HL-60 (cell line): ENCODE measurements around the gene GRID2IP.

ENCODE experiments used
- DNase-seq, 2 experiments: peaks; one replicate each; pipeline ENCODE4 v3.0.0-alpha.2; 2010 to 2020; ENCODE audit warnings: low read depth in 1 of 2, low spot score in 1 of 2
- H3K27ac ChIP-seq: fragments of 250-450 bp; sonication (Bioruptor Pico); replicated peaks from 2 replicates; pipeline ENCODE4 v1.5.1; 2020; ENCODE audit warnings: mild to moderate bottlenecking, moderate library complexity
- H3K27me3 ChIP-seq: fragments of 250-450 bp; sonication (Bioruptor Pico); 2 replicates; pipeline ENCODE4 v1.5.1; 2021; ENCODE audit warnings: mild to moderate bottlenecking, moderate library complexity; ENCODE audit not compliant: insufficient read depth, poor library complexity, severe bottlenecking
- H3K4me3 ChIP-seq: replicated peaks from 2 replicates; pipeline ENCODE4 v1.5.1; 2011; ENCODE audit warnings: mild to moderate bottlenecking, control low read depth, low read length; ENCODE audit not compliant: insufficient read depth
- GABPA ChIP-seq: IDR thresholded peaks from 2 replicates; pipeline ENCODE4 v1.6.1; 2012; ENCODE audit warnings: low read depth
- POLR2AphosphoS5 ChIP-seq: IDR thresholded peaks from 2 replicates; pipeline ENCODE4 v1.6.1; 2012; ENCODE audit warnings: low read depth
- SPI1 ChIP-seq: IDR thresholded peaks from 2 replicates; pipeline ENCODE4 v1.6.1; 2012; ENCODE audit warnings: low read depth, mild to moderate bottlenecking, borderline replicate concordance
- TF ChIP-seq, protein P1 (sequence below): IDR thresholded peaks from one replicate; pipeline ENCODE4 v1.5.1; 2011; ENCODE audit warnings: low read length, control low read depth, inconsistent platforms; ENCODE audit not compliant: insufficient read depth
- TF ChIP-seq, protein P2 (sequence below): IDR thresholded peaks from 2 replicates; pipeline ENCODE4 v1.6.1; 2012; ENCODE audit warnings: low read depth; ENCODE audit not compliant: insufficient replicate concordance

GRID2IP gene

DNA sequence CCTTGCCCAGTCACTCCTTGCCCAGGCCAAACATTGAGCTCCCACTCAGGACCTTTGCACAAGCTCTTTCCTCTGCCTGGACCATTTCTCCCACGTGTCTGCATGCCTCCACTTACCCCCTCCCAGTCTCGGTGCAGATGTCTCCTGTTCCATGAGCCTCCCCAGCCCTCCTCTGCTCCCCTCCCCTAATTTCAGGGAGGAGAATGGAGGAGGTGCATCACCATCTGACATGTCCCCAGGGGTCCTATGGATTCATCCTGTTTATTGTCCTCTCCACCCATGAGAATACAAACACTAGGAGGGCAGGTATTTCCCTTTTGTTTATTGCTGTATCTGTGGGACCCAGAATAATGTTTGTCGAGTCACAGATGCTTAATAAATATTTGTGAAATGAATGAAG is 8.6 kb upstream of the GRID2IP start:
- Histone ChIP-seq H3K27ac (no peak overlapping the region), H3K4me3 (no peak overlapping the region), H3K27me3 (no peaks in the 10 kb centered on the region)
- DNase-seq = no peak
- TF ChIP-seq, protein P1, sequence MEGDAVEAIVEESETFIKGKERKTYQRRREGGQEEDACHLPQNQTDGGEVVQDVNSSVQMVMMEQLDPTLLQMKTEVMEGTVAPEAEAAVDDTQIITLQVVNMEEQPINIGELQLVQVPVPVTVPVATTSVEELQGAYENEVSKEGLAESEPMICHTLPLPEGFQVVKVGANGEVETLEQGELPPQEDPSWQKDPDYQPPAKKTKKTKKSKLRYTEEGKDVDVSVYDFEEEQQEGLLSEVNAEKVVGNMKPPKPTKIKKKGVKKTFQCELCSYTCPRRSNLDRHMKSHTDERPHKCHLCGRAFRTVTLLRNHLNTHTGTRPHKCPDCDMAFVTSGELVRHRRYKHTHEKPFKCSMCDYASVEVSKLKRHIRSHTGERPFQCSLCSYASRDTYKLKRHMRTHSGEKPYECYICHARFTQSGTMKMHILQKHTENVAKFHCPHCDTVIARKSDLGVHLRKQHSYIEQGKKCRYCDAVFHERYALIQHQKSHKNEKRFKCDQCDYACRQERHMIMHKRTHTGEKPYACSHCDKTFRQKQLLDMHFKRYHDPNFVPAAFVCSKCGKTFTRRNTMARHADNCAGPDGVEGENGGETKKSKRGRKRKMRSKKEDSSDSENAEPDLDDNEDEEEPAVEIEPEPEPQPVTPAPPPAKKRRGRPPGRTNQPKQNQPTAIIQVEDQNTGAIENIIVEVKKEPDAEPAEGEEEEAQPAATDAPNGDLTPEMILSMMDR = no peak

GRCh38 chr7:6558837-6559236 is 7.6 kb upstream of the GRID2IP start:
- no peak for TF ChIP-seq GABPA
- TF ChIP-seq, protein P1 = peak; percentile 18
- TF ChIP-seq, protein P2, sequence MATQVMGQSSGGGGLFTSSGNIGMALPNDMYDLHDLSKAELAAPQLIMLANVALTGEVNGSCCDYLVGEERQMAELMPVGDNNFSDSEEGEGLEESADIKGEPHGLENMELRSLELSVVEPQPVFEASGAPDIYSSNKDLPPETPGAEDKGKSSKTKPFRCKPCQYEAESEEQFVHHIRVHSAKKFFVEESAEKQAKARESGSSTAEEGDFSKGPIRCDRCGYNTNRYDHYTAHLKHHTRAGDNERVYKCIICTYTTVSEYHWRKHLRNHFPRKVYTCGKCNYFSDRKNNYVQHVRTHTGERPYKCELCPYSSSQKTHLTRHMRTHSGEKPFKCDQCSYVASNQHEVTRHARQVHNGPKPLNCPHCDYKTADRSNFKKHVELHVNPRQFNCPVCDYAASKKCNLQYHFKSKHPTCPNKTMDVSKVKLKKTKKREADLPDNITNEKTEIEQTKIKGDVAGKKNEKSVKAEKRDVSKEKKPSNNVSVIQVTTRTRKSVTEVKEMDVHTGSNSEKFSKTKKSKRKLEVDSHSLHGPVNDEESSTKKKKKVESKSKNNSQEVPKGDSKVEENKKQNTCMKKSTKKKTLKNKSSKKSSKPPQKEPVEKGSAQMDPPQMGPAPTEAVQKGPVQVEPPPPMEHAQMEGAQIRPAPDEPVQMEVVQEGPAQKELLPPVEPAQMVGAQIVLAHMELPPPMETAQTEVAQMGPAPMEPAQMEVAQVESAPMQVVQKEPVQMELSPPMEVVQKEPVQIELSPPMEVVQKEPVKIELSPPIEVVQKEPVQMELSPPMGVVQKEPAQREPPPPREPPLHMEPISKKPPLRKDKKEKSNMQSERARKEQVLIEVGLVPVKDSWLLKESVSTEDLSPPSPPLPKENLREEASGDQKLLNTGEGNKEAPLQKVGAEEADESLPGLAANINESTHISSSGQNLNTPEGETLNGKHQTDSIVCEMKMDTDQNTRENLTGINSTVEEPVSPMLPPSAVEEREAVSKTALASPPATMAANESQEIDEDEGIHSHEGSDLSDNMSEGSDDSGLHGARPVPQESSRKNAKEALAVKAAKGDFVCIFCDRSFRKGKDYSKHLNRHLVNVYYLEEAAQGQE = no peak
- TF ChIP-seq POLR2AphosphoS5 = no peak
- peak; percentile 80 for TF ChIP-seq SPI1
- Histone ChIP-seq H3K27ac (no peak overlapping the region), H3K4me3 (no peak overlapping the region), H3K27me3 (no peaks in the 10 kb centered on the region)
- DNase-seq = peak; percentile 59 to 69

- Histone ChIP-seq H3K4me3 (no peak overlapping the region), H3K27me3 (no peaks in the 10 kb centered on the region), H3K27ac (no peak overlapping the region)
- DNase-seq = no peak
- TF ChIP-seq SPI1 (no peak), GABPA (no peak)
- TF ChIP-seq, protein P2 = no peak
- TF ChIP-seq, protein P1 = no peak
Observed at GRCh38 chr7:6556196-6556595, 4.9 kb upstream of the GRID2IP start.

GRCh38 chr7:6554848-6555247 is 3.6 kb upstream of the GRID2IP start:
- TF ChIP-seq GABPA (no peak), POLR2AphosphoS5 (no peak), SPI1 (no peak)
- TF ChIP-seq, protein P2 = no peak
- TF ChIP-seq, protein P1 = no peak
- no peak for DNase-seq
- H3K27ac ChIP-seq = no peak overlapping the region
- H3K27me3 ChIP-seq = no peaks in the 10 kb centered on the region
- H3K4me3 ChIP-seq = no peak overlapping the region
